Keratinocyte (primary cell): Measurements from ENCODE around the gene JAK3. TPM values are rescaled to one million over a fixed set of nuclear protein-coding genes. Genes with fewer than 3 reads are reported as not detected.

ENCODE experiments used
- DNase-seq: peaks from one replicate; pipeline ENCODE4 v3.0.0-alpha.2; 2011; ENCODE audit warnings: low read depth, missing footprints, low spot score
- FAIRE-seq: peaks from 2 replicates; lab custom pipeline; 2011; peaks lifted over from hg19 to GRCh38; lab: Jason Lieb, UNC
- H2AFZ ChIP-seq: 2 replicates; pipeline ENCODE4 v1.6.0; 2012; ENCODE audit warnings: low read length, control low read depth, inconsistent platforms; ENCODE audit not compliant: control insufficient read depth
- H3K27ac ChIP-seq: 2 replicates; pipeline ENCODE4 v1.5.1; 2011; ENCODE audit warnings: low read length; ENCODE audit not compliant: control insufficient read depth, insufficient read depth
- H3K27me3 ChIP-seq: 3 replicates; pipeline ENCODE4 v1.6.0; 2011; ENCODE audit warnings: low read length; ENCODE audit not compliant: control insufficient read depth, insufficient read depth; ENCODE audit errors: extremely low read depth
- H3K36me3 ChIP-seq, 2 experiments: 2 replicates in 1 of 2; 3 replicates in 1 of 2; pipeline ENCODE4 v1.5.1; 2011; ENCODE audit warnings: low read length in 2 of 2, mild to moderate bottlenecking in 1 of 2; ENCODE audit not compliant: control insufficient read depth in 2 of 2, insufficient read depth in 2 of 2; ENCODE audit errors: extremely low read depth in 1 of 2
- H3K4me1 ChIP-seq: 3 replicates; pipeline ENCODE4 v1.5.1; 2011; ENCODE audit warnings: low read length; ENCODE audit not compliant: control insufficient read depth, insufficient read depth; ENCODE audit errors: extremely low read depth
- H3K4me2 ChIP-seq: 3 replicates; pipeline ENCODE4 v1.6.0; 2011; ENCODE audit warnings: low read depth, low read length; ENCODE audit not compliant: control insufficient read depth, insufficient read depth; ENCODE audit errors: extremely low read depth
- H3K4me3 ChIP-seq, 3 experiments: fragments of 200-600 bp in 1 of 3; sonication (generic) in 1 of 3; 2 replicates in 2 of 3; 3 replicates in 1 of 3; pipeline ENCODE4 v1.5.1; 2011 to 2016; ENCODE audit warnings: low read length in 3 of 3, mild to moderate bottlenecking in 3 of 3, control low read depth in 2 of 3, inconsistent platforms in 1 of 3, low read depth in 1 of 3, mixed read lengths in 1 of 3, mixed run types in 1 of 3, moderate library complexity in 1 of 3; ENCODE audit not compliant: control insufficient read depth in 2 of 3, insufficient read depth in 2 of 3; ENCODE audit errors: extremely low read depth in 1 of 3
- H3K79me2 ChIP-seq: 2 replicates; pipeline ENCODE4 v1.6.0; 2012; ENCODE audit warnings: low read length; ENCODE audit not compliant: control insufficient read depth, insufficient read depth
- H3K9ac ChIP-seq: 3 replicates; pipeline ENCODE4 v1.6.0; 2011; ENCODE audit warnings: low read length; ENCODE audit not compliant: control insufficient read depth, insufficient read depth; ENCODE audit errors: extremely low read depth
- H3K9me1 ChIP-seq: 3 replicates; pipeline ENCODE4 v1.6.0; 2011; ENCODE audit warnings: low read length; ENCODE audit not compliant: control insufficient read depth, insufficient read depth; ENCODE audit errors: extremely low read depth
- H3K9me3 ChIP-seq: 2 replicates; pipeline ENCODE4 v1.5.1; 2012; ENCODE audit warnings: low read depth, low read length; ENCODE audit not compliant: control insufficient read depth
- H4K20me1 ChIP-seq: 3 replicates; pipeline ENCODE4 v1.6.0; 2011; ENCODE audit warnings: low read length; ENCODE audit not compliant: control insufficient read depth, insufficient read depth; ENCODE audit errors: extremely low read depth
- CTCF ChIP-seq, 3 experiments: IDR thresholded peaks in 1 of 3; conservative IDR thresholded peaks in 1 of 3; optimal IDR thresholded peaks in 1 of 3; 2 replicates in 2 of 3; 3 replicates in 1 of 3; pipeline versions ENCODE3 to v1.5.1; 2011; ENCODE audit warnings: low read length in 3 of 3, mild to moderate bottlenecking in 3 of 3, moderate library complexity in 2 of 3, control low read depth in 1 of 3, inconsistent platforms in 1 of 3; ENCODE audit not compliant: insufficient read depth in 2 of 3; ENCODE audit errors: extremely low read depth in 1 of 3
- EZH2 ChIP-seq: IDR thresholded peaks from one replicate; pipeline ENCODE4 v1.6.1; 2012; ENCODE audit warnings: inconsistent platforms, mild to moderate bottlenecking, low read length, moderate library complexity
- dilution Hi-C: fragments of 300-500 bp; cut with MboI; formaldehyde crosslinking; loops from one replicate; pipeline ENCODE4 v1.7.0; 2020; ENCODE audit warnings: low sequenced_read_pairs; ENCODE audit not compliant: extremely low pct_ligation_motif_present
- polyA plus RNA-seq, 5 experiments: library from polyadenylated mRNA; depleted of rRNA in 3 of 5; stranded (reverse) in 3 of 5; stranded (forward) in 1 of 5; unstranded in 1 of 5; fragments of >200 nt; gene quantifications; 1 replicate in 1 of 5; 2 replicates in 3 of 5; 3 replicates in 1 of 5; pipeline versions ENCODE4 v1.2.1 to v1.2.3, GENCODE V29; 2011 to 2012; ENCODE audit warnings: missing spikeins in 2 of 5, low read depth in 1 of 5, low replicate concordance in 1 of 5

The JAK3 gene
- polyA plus RNA-seq, 1 donor (not counting 4 experiments of a cell fraction or from before 2014, with no cell fraction given), result 0.37 TPM

- peaks cover 25% of the 10 kb centered on the region for H3K79me2 ChIP-seq
- no peak overlapping the region for H3K27ac ChIP-seq
- no peak overlapping the region for H3K4me3 ChIP-seq
- H3K4me2 ChIP-seq, result no peak overlapping the region
- H3K36me3 ChIP-seq, result peaks cover 33 to 36% of the 10 kb centered on the region in 2 experiments
- H3K9me1 ChIP-seq, result no peaks in the 10 kb centered on the region
- TF ChIP-seq EZH2 (no peak), CTCF (optimal IDR thresholded peaks at IDR 0.05 in 1 of 3, IDR thresholded peaks at IDR 0.05 in 1 of 3, conservative IDR thresholded peaks at IDR 0.05 in 1 of 3; ENCODE audit: extremely low read depth in 1 of 3, insufficient read depth in 2 of 3, low read length in 3 of 3) (no peak)
- H2AFZ ChIP-seq, result no peak overlapping the region
- peaks cover 11% of the 10 kb centered on the region for H3K4me1 ChIP-seq
- DNase-seq (no peak), FAIRE-seq (no peak)
- no peaks in the 10 kb centered on the region for H3K9me3 ChIP-seq
- dilution Hi-C loops, result no loop called here
- peaks cover 26% of the 10 kb centered on the region for H4K20me1 ChIP-seq
- H3K9ac ChIP-seq, result no peak overlapping the region
- H3K27me3 ChIP-seq, result peaks cover 11% of the 10 kb centered on the region
Observed at GRCh38 chr19:17865364-17866311, 17.9 kb upstream of the JAK3 start.

- Histone ChIP-seq H3K9ac (no peak overlapping the region), H3K4me2 (no peak overlapping the region), H3K27ac (no peak overlapping the region)
Observed at GRCh38 chr19:17863520-17864182, 15.9 kb upstream of the JAK3 start.

More at GRCh38 chr19:17863520-17864182, 15.9 kb upstream of the JAK3 start:
- Histone ChIP-seq H3K79me2 (peaks cover 33% of the 10 kb centered on the region), H3K9me1 (no peaks in the 10 kb centered on the region), H4K20me1 (peaks cover 27% of the 10 kb centered on the region), H2AFZ (no peak overlapping the region), H3K9me3 (no peaks in the 10 kb centered on the region), H3K4me3 (no peak overlapping the region), H3K27me3 (no peaks in the 10 kb centered on the region), H3K4me1 (peaks cover 14% of the 10 kb centered on the region), H3K36me3 (peaks cover 34 to 43% of the 10 kb centered on the region in 2 experiments)
- FAIRE-seq, result no peak
- TF ChIP-seq EZH2, result no peak
- TF ChIP-seq CTCF (optimal IDR thresholded peaks at IDR 0.05 in 1 of 3, IDR thresholded peaks at IDR 0.05 in 1 of 3, conservative IDR thresholded peaks at IDR 0.05 in 1 of 3; ENCODE audit: extremely low read depth in 1 of 3, insufficient read depth in 2 of 3, low read length in 3 of 3), result no peak
- DNase-seq, result no peak
- dilution Hi-C loops, result no loop called here
